Esophagus (tissue), 2 donors: ENCODE data around the gene MUC4. TPM values are rescaled to one million over a fixed set of nuclear protein-coding genes. Genes with fewer than 3 reads are reported as not detected.

Source experiments
- H3K27ac ChIP-seq, 2 donors: one replicate each; pipeline ENCODE4 v1.5.1; 2013; ENCODE audit warnings: low read depth in 2 of 2, mild to moderate bottlenecking in 2 of 2, inconsistent platforms in 1 of 2, low read length in 1 of 2, moderate library complexity in 1 of 2
- H3K27me3 ChIP-seq, 2 donors: one replicate each; pipeline ENCODE4 v1.6.1; 2013; ENCODE audit warnings: low read length in 2 of 2, control low read depth in 1 of 2, mild to moderate bottlenecking in 1 of 2; ENCODE audit not compliant: insufficient read depth in 2 of 2, control insufficient read depth in 1 of 2
- H3K36me3 ChIP-seq, 2 donors: one replicate each; pipeline ENCODE4 v1.6.1; 2013; ENCODE audit warnings: low read length in 1 of 2; ENCODE audit not compliant: control insufficient read depth in 2 of 2, insufficient read depth in 2 of 2
- H3K4me1 ChIP-seq, 2 donors: one replicate each; pipeline ENCODE4 v1.6.1; 2013; ENCODE audit warnings: low read length in 1 of 2; ENCODE audit not compliant: control insufficient read depth in 2 of 2, insufficient read depth in 2 of 2
- H3K4me3 ChIP-seq, 2 donors: one replicate each; pipeline ENCODE4 v1.5.1; 2013; ENCODE audit warnings: low read length in 2 of 2, mild to moderate bottlenecking in 2 of 2, low read depth in 1 of 2, moderate library complexity in 1 of 2
- H3K9me3 ChIP-seq, 2 donors: one replicate each; pipeline ENCODE4 v1.6.1; 2013; ENCODE audit warnings: mild to moderate bottlenecking in 2 of 2, low read depth in 1 of 2, low read length in 1 of 2, moderate library complexity in 1 of 2; ENCODE audit not compliant: control insufficient read depth in 2 of 2, insufficient read depth in 1 of 2
- WGBS, 2 donors: extraction: QIAGEN DNeasy Blood & Tissue Kit; methylation state at CpG; one replicate each; pipeline ENCODE4 v1.1.7; 2013; 5-methylcytosine and 5-hydroxymethylcytosine counted together
- polyA plus RNA-seq, 2 donors: library from polyadenylated mRNA; stranded (reverse); fragments of 200-250 nt; gene quantifications; one replicate each; pipeline ENCODE4 v1.2.3, GENCODE V29; 2013
- donor health status: healthy with polysubstance abuse.
- donor health status: Bipolar disorder and iron deficiency.

The MUC4 gene
- polyA plus RNA-seq, 2 donors = 15.6 to 17.4 TPM

DNA sequence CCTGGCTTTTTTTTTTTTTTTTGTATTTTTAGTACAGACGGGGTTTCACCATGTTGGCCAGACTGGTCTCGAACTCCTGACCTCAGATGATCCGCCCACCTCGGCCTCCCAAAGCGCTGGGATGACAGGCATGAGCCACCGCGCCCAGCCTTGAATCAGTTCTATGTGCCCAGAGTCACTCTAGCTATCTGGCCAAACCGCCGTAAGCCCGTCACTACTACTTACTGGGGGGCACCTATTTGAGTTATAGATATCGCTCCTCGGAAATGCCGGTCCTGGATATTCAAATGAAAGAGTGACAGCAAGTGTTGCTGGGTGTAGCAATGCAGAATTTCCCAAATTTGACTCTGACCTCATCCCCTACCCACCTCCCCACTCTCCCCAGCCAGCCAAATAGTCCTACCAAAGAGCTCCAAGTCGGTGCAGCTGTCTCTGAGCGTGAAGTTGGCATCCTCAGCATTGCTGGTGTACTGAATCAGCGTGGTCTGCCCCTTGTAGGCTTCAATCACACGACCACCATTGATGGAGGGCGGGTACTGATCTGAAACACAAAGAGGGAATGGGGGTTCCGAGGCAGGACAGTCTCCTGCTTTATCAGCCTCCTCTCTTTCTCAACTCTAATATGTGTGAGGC is 52.9 kb downstream of the MUC4 start:
- H3K27me3 ChIP-seq = no peaks in the 10 kb centered on the region
- WGBS, 2 donors = 76 to 78% methylated on average over 18 to 19 of the region's 19 CpGs

DNA sequence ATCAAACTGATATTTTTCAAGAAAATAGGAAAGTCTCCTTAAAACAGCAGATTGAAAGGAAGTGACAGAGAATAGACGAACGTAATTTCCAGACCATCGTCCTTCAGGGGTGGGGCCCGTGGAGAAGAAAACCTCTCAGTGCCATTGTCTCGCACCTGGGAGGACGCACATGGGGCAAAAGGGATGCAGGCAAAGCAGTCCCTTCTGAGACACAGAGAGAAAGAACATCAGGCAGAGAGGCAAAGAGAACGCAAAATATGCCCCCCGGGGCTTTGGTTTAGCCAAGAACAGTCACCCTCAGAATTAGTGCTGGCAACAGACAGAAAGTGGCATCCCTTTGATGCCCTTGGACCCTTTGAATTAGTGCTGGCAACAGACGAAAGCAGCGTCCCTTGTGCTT is 53.9 kb downstream of the MUC4 start:
- peaks cover 0 to 2% of the 10 kb centered on the region in 2 donors for H3K9me3 ChIP-seq
- no peak overlapping the region for H3K4me3 ChIP-seq
- no peaks in the 10 kb centered on the region for H3K36me3 ChIP-seq
- no peaks in the 10 kb centered on the region for H3K27me3 ChIP-seq
- WGBS, 2 donors = 49% methylated on average over 10 of the region's 10 CpGs
- no peak overlapping the region for H3K27ac ChIP-seq
- no peaks in the 10 kb centered on the region for H3K4me1 ChIP-seq

More for the DNA sequence above, 52.9 kb downstream of the MUC4 start:
- Histone ChIP-seq H3K9me3 (peaks cover 0 to 2% of the 10 kb centered on the region in 2 donors), H3K36me3 (no peaks in the 10 kb centered on the region), H3K4me3 (no peak overlapping the region), H3K27ac (no peak overlapping the region), H3K4me1 (no peaks in the 10 kb centered on the region)

DNA sequence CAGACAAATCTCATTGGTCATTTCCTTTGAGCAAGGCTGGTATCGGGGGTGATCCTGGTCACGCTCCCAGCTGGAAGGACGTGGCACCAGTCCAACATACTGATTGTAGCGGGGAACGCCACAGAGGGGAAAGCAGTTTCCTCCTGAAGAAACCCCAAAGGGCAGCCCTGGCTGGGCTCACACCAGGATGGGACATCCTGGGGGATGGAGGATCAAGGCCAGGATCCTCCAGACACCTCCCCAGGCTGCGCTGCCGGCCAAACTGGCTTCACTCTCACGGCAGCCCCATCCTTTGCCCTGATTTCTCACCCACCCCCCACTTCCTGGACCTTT is 54.3 kb downstream of the MUC4 start:
- Histone ChIP-seq H3K4me1 (no peaks in the 10 kb centered on the region), H3K9me3 (peaks cover 0 to 2% of the 10 kb centered on the region in 2 donors), H3K36me3 (no peaks in the 10 kb centered on the region), H3K4me3 (no peak overlapping the region), H3K27ac (no peak overlapping the region), H3K27me3 (no peaks in the 10 kb centered on the region)
- WGBS, 2 donors = 30 to 33% methylated on average over 8 of the region's 8 CpGs

- no peaks in the 10 kb centered on the region for H3K27me3 ChIP-seq
These were observed 55.7 kb downstream of the MUC4 start for GRCh38 chr3:195755791-195756676.

GRCh38 chr3:195755391-195755790 is 56.3 kb downstream of the MUC4 start:
- no peak overlapping the region for H3K4me3 ChIP-seq
- H3K4me1 ChIP-seq = peaks cover 0 to 3% of the 10 kb centered on the region in 2 donors
- no peaks in the 10 kb centered on the region for H3K27me3 ChIP-seq
- H3K27ac ChIP-seq = no peak overlapping the region
- peaks cover 0 to 2% of the 10 kb centered on the region in 2 donors for H3K9me3 ChIP-seq
- no peaks in the 10 kb centered on the region for H3K36me3 ChIP-seq
- WGBS, 2 donors = 90 to 95% methylated on average over 7 of the region's 7 CpGs

More at GRCh38 chr3:195755791-195756676, 55.7 kb downstream of the MUC4 start:
- H3K27ac ChIP-seq = no peak overlapping the region
- peaks cover 0 to 2% of the 10 kb centered on the region in 2 donors for H3K9me3 ChIP-seq
- H3K4me1 ChIP-seq = peaks cover 0 to 3% of the 10 kb centered on the region in 2 donors
- no peak overlapping the region for H3K4me3 ChIP-seq
- 78 to 79% methylated on average over 16 of the region's 16 CpGs for WGBS, 2 donors
- no peaks in the 10 kb centered on the region for H3K36me3 ChIP-seq

GRCh38 chr3:195754906-195755305 is 56.8 kb downstream of the MUC4 start:
- no peaks in the 10 kb centered on the region for H3K27me3 ChIP-seq

GRCh38 chr3:195754141-195754540 is 57.6 kb downstream of the MUC4 start:
- Histone ChIP-seq H3K9me3 (peaks cover 0 to 2% of the 10 kb centered on the region in 2 donors), H3K27ac (no peak overlapping the region), H3K27me3 (no peaks in the 10 kb centered on the region), H3K4me3 (no peak overlapping the region), H3K36me3 (no peaks in the 10 kb centered on the region), H3K4me1 (peaks cover 0 to 3% of the 10 kb centered on the region in 2 donors)
- 93% methylated on average over 19 of the region's 19 CpGs for WGBS, 2 donors

More at GRCh38 chr3:195754906-195755305, 56.8 kb downstream of the MUC4 start:
- H3K4me3 ChIP-seq = no peak overlapping the region
- peaks cover 0 to 2% of the 10 kb centered on the region in 2 donors for H3K9me3 ChIP-seq
- H3K27ac ChIP-seq = no peak overlapping the region
- WGBS, 2 donors = 84 to 89% methylated on average over 7 of the region's 7 CpGs
- H3K36me3 ChIP-seq = no peaks in the 10 kb centered on the region
- peaks cover 0 to 3% of the 10 kb centered on the region in 2 donors for H3K4me1 ChIP-seq

GRCh38 chr3:195753581-195753980 is 58.1 kb downstream of the MUC4 start:
- H3K9me3 ChIP-seq = peaks cover 0 to 2% of the 10 kb centered on the region in 2 donors
- peaks cover 0 to 3% of the 10 kb centered on the region in 2 donors for H3K4me1 ChIP-seq
- no peak overlapping the region for H3K27ac ChIP-seq
- WGBS, 2 donors = 78 to 81% methylated on average over 14 of the region's 14 CpGs
- H3K4me3 ChIP-seq = no peak overlapping the region
- no peaks in the 10 kb centered on the region for H3K36me3 ChIP-seq
- no peaks in the 10 kb centered on the region for H3K27me3 ChIP-seq

GRCh38 chr3:195752546-195753331 is 59.0 kb downstream of the MUC4 start:
- H3K27me3 ChIP-seq = no peaks in the 10 kb centered on the region
- WGBS, 2 donors = 75 to 80% methylated on average over 26 of the region's 26 CpGs
- no peaks in the 10 kb centered on the region for H3K36me3 ChIP-seq
- peaks cover 0 to 2% of the 10 kb centered on the region in 2 donors for H3K9me3 ChIP-seq
- H3K27ac ChIP-seq = no peak overlapping the region
- no peak overlapping the region for H3K4me3 ChIP-seq
- peaks cover 3% of the 10 kb centered on the region in 2 donors for H3K4me1 ChIP-seq
